ENCODE measurements around the gene CDH2. TPM values are rescaled to one million over a fixed set of nuclear protein-coding genes. Genes with fewer than 3 reads are reported as not detected.

Gene CDH2
- total RNA-seq, 1 experiment from 2014 or later = 36.2 TPM

- H3K14ac ChIP-seq (ENCODE audit: insufficient read depth, low read length) = no peak overlapping the region
- no peak overlapping the region for H4K8ac ChIP-seq (replicated peaks; ENCODE audit: insufficient read length, low read depth, low read length)
- H3K4me1 Mint-ChIP-seq = peaks cover 3 to 4% of the 10 kb centered on the region in 2 experiments; a peak in 2 of 4 replicates
- peaks cover 0 to 9% (median 5%) of the 10 kb centered on the region in 3 experiments; a peak in 6 of 7 replicates for H3K36me3 Mint-ChIP-seq (ENCODE audit: insufficient read depth in 1 of 3, low read depth in 3 of 3)
- H4K5ac ChIP-seq (ENCODE audit: insufficient read length, low read depth, low read length) = no peak overlapping the region
- no peaks in the 10 kb centered on the region for H3K23me2 ChIP-seq (ENCODE audit: insufficient read length, low read depth, low read length, poor library complexity, severe bottlenecking)
- no peak overlapping the region for H3K27ac ChIP-seq (ENCODE audit: insufficient read length, low read depth, low read length)
- no peak overlapping the region for H3T11ph ChIP-seq (ENCODE audit: low read length)
- no peaks in the 10 kb centered on the region for H4K20me1 ChIP-seq (ENCODE audit: control insufficient read depth, insufficient read depth, insufficient read length)
- H3K4me2 ChIP-seq (ENCODE audit: insufficient read depth, insufficient read length, low read length) = no peak overlapping the region
- H2BK20ac ChIP-seq (ENCODE audit: low read depth, low read length, poor library complexity, severe bottlenecking) = no peak overlapping the region
- H3K18ac ChIP-seq (ENCODE audit: insufficient read length, low read depth, low read length) = no peak overlapping the region
- H3K56ac ChIP-seq (ENCODE audit: insufficient read length, low read depth, low read length) = no peak overlapping the region
- no peaks in the 10 kb centered on the region for H3K4me1 ChIP-seq (ENCODE audit: insufficient read depth, low read length)
- no peaks in the 10 kb centered on the region for H3K27me3 ChIP-seq (ENCODE audit: insufficient read depth, low read length)
- no peak overlapping the region for H2AFZ ChIP-seq (ENCODE audit: low read length)
- H3K9me3 Mint-ChIP-seq = no peaks in the 10 kb centered on the region
- H2BK5ac ChIP-seq (ENCODE audit: insufficient read length, low read length) = no peak overlapping the region
- no peaks in the 10 kb centered on the region for H3K79me1 ChIP-seq (ENCODE audit: insufficient read depth, low read depth, low read length, poor library complexity, severe bottlenecking)
- DNase-seq = no peak
- no peak overlapping the region for H2BK120ac ChIP-seq (ENCODE audit: low read depth, low read length, poor library complexity, severe bottlenecking)
- no CpG with 5 or more reads among the region's 3 CpGs for WGBS (ENCODE audit: extremely low coverage, insufficient read length, low lambda C conversion rate)
- H4K91ac ChIP-seq (ENCODE audit: insufficient read length, low read depth, low read length) = no peak overlapping the region
- H2BK15ac ChIP-seq (ENCODE audit: low read depth, low read length) = no peak overlapping the region
- TF ChIP-seq CTCF (conservative IDR thresholded peaks at IDR 0.05) = no peak
- H3K79me2 ChIP-seq (ENCODE audit: insufficient read depth, low read length) = no peaks in the 10 kb centered on the region
- no peaks in the 10 kb centered on the region for H3K9me3 ChIP-seq (ENCODE audit: control insufficient read depth, low read depth, low read length)
- H3K27me3 Mint-ChIP-seq (ENCODE audit: low read depth) = no peaks in the 10 kb centered on the region
- no peak overlapping the region for H3K23ac ChIP-seq (ENCODE audit: insufficient read length, low read depth, low read length)
- H3K4me3 Mint-ChIP-seq = no peak overlapping the region
- no peak overlapping the region for H3K9ac ChIP-seq (ENCODE audit: extremely low read depth, insufficient read length, low read length)
- no peak overlapping the region for H3K4ac ChIP-seq (ENCODE audit: low read depth, low read length)
- no peak overlapping the region for H2AK5ac ChIP-seq (ENCODE audit: insufficient read length, low read length)
- no peak overlapping the region for H2BK12ac ChIP-seq (ENCODE audit: insufficient read length, low read depth, low read length)
- H3K27ac Mint-ChIP-seq = no peak overlapping the region
Observed at GRCh38 chr18:27994571-27994970, 182.4 kb downstream of the CDH2 start.
